DMS153 treated with DMSO at 0.1 percent for 48 hours (cell line): Measurements from ENCODE around the gene HOXC12.

Source experiments
- DNase-seq: peaks from one replicate; lab custom pipeline; 2025; ENCODE audit not compliant: unreplicated experiment; lab: John Stamatoyannopoulos, UW

HOXC12 gene

DNA sequence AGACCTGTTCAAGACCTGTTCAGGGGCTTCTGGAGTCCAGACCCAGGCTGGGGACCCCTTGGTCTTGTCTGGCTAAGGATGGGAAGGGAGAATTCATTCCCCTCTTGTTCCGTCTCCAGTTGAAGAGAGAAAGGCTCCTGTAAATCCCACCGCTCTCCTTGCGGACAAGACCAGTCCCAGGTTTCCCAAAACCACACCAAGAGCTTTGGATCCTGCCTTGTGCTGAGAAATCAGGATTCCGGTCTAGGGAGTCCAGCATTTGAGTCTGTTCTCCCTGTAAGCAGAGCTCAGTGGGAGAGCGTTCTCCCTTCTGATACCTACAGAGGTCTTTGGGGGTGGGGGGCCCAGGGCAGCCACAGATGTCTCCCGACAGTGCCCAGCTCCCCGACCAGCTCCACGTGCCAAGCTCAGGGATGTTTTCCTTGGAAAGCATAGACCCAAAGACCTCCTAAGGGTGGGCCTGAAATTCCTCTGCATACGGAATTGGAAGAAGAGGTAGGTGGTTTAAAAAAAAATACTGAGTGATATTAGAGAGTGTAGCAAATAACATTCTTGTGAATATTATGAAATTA, 14.2 kb upstream of the HOXC12 start:
- DNase-seq: no peak

DNA sequence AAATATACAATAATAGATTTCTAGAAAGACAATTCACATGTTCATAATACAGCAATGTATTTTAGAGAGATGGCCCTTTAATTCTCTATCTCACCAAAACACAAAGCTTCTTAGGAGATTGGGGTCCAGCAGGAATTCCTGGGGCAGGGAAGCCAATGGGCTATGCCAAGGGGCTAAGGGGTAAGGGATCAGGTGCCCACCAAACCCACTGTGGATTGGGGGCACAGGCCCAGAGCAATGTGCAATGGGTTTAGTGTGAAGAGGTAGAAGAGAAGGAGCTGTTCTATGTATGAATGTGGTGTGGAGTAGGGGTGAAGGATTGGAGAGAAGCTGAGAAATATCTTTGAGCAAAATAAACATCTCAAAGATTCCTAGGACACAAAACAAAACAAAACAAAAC, 13.5 kb upstream of the HOXC12 start:
- DNase-seq: no peak

DNA sequence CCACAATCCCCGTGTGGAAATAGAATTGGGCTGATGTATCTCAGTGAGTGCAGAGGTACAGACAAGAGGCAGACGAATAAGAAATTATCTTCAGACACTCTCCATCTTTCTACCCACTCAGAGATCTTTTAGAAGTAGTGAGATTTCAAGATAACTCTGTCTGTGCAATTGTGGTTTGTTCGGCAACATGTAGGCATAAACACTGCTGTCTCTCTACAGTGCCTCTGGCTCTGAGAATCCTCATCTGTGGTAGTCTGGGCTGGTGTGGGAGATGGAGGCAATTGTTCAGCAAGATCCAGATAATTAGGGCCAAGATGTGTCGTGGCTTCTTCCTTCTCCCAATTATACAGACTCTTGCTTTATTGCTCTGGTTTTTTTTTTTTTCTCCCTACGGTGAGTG, 13.0 kb upstream of the HOXC12 start:
- DNase-seq: no peak

DNA sequence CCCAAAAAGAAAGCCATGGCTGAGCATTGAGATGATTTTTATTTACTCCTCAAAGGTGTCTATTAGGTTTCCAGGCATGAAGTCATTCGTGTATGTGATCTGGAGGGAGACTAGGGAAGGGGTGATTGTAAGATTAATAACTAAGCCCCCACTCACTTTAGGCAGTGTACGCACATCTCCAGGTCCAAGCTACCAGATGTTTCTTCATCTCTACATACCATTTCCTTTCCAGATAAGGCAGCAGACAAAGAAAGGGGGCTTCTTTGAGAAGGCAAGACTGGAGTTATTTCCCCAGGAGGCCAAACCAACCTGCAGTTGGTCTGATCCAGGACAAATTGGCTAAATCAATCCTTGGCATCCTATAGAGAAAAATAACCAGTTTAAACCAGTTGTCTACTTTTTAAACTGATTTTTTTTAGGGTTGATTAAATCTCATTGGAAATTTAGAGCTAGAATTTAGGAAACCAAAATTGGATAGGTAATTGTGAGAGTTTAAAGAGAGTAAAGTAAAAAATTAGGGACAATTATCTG, 12.2 kb upstream of the HOXC12 start:
- no peak for DNase-seq

GRCh38 chr12:53944209-53944608, 10.5 kb upstream of the HOXC12 start:
- no peak for DNase-seq

DNA sequence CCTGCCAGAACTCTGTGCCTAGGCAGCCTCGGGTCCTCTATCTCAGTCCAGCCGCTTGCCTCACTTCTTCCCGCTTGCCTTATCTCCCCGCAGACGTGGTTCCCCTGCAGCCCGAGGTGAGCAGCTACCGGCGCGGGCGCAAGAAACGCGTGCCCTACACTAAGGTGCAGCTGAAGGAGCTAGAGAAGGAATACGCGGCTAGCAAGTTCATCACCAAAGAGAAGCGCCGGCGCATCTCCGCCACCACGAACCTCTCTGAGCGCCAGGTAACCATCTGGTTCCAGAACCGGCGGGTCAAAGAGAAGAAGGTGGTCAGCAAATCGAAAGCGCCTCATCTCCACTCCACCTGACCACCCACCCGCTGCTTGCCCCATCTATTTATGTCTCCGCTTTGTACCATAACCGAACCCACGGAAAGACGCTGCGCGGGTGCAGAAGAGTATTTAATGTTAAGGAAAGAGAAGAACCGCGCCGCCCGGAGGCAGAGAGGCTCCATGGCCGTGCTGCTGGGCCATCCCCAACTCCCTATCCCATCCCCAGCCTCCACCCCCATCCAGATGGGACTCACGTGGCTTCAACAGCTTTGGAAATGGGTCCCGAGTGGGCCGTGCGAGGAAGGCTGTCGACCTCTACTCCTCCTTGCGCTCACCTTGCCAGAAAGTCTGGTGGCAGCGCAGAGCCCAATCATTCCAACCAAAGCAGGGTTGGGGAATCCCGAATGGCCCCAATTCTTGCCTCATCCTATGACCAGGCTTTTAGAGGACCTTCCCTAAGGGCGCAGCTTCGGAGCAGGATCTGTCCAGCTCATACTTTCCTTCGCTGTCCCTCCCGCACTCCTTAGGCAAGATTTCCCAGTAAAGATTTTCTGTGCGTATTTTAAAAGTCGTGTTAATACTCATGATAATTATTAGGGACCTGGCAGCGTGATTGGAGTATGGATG, 9.5 kb upstream of the HOXC12 start:
- no peak for DNase-seq

- DNase-seq: no peak
Measured at GRCh38 chr12:53947743-53948142, 7.0 kb upstream of the HOXC12 start.

DNA sequence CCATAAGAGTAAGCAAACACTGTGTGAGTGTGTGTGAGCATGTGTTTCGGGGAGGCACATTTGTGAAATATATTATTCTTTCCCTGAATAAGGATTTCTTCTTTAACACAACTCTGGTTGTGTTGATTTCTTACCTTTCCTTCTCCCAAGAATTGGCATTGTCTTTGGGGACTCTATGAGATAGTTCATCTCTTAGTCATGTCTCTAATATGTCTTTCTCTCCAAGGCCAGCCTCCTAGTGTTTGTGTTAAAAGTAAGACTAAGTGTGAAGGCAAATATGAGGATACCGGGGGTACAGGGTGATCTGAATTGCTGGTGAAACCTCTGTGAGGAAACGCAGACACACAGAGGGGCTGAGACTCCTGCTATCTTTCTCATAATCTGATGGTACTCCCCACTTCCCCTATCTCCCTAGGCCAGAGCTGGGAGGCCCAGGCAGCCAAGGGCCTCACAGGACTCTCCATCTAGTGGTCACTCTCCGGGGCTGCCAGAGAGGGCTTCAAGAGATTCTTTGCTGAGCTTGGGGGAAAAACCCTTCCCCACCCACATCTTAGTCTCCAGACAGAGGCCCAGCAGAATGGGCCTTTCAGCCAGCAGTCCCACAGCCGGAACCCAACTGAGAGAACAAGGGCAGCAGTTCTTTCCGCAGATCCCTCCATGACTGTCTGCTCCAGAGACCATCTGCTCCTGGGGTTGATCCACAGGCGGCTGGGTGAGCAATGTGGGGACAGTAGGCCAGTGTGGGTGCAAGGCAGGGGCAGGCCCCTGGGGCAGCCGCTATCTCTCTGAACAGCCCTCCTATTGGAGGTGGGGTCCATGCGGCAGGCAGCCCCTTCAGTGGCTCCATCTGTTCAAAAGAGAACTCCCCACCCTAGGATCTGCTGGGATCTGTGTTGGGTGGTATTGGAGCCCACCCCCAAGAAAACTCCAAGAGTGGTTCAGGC, 5.8 kb upstream of the HOXC12 start:
- DNase-seq: no peak

- no peak for DNase-seq
Measured at GRCh38 chr12:53949631-53950436, 4.9 kb upstream of the HOXC12 start.

- no peak for DNase-seq
Measured at GRCh38 chr12:53950437-53950773, 4.3 kb upstream of the HOXC12 start.

DNA sequence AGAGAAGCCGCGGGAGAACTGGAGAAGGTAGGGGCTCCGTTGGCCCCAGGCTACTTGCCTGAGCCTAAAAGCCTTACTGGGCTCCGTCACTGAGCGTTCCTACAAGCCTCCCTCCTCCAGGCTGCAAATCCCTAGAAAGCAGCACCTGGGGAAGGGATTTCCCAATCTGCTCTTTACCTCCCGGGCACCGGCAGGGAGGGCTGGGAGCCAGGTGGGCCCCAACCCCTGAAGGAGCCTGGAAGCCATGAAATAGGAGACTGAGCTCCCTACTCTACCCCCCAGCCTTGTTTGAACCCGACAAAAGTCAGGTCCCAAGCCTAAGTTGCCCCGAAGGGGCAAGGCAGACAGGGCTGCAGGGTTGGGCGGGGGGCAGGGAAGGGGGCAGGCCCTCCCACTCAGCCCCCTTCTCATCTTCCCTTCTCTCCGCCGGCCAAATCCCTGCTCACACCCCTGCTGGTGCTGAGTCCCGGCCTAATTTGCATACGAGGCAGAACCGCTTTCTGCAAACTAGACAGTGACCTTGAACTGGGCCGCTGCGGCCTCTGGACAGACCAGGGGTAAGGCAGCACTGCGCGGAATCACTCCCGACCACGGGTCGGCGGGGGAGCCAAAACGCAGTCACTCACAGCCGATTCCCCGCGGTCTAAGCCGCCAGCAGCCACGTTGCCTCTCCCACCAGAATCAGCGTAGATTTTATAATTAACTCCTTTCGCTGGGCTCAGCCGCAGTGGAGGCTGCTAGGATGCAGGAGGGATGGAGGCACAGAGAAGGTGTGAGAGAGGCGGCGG, 3.7 kb upstream of the HOXC12 start:
- no peak for DNase-seq

DNA sequence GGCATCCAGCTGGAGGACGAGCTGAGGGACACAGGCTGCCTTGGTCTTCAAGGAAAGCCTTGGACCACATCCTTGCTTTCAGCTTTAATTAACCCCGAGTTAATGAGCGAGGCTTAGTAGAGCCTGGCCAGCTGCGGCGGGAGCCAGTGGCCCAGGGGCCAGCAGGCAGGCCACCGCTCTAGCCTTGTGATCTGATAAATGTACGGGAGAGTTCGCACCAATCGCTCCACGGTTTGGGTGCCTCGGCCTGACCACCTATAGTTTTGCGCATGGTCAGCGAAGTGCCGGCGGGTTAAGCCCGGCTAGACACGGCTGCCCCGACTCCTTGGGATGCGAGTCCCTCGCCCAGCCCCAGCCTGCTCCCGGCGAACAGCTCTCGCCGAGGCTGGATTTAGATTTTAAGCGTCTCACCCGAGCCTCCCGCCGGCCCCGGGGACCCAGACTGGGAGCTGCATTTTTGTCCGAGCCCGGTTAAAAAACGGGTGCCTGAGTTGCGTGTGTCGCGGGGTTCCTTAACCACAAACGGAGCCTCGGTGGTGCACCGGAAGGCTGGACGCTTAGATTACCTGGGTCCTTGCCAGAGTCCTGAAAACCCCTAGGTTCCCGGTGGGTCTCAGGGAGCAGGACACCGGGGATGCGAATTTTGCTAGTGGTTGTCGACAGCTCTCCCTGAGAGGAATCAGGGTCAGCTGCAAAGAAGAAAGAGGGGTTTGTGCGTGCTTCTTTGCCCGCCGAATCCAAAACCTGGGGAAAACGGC, 2.9 kb upstream of the HOXC12 start:
- DNase-seq: no peak

DNA sequence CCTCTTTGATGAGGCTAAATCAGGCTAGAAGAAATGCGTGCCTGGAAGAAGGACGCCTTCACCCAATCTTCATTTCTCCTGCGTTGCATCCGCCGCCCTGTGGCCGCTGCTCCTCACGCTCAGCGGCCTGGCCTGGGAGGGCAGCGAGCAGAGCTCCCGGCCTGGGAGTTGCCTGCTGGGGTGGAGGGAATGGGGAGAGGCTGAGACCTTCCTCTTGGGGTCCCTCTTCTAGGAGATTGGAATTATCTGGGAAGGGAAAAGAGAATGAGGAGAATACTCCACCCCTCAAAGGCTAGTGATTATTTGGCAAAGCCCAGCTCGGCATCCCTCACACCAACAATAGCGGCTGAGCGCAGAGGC, 2.4 kb upstream of the HOXC12 start:
- no peak for DNase-seq

- no peak for DNase-seq
Measured at GRCh38 chr12:53952871-53953734, 1.6 kb upstream of the HOXC12 start.

GRCh38 chr12:53953831-53954693, 641 bp upstream of the HOXC12 start:
- DNase-seq: no peak

GRCh38 chr12:53955036-53955775, 503 bp downstream of the HOXC12 start:
- DNase-seq: no peak
